ENCODE data around the gene HOXB3. TPM values are rescaled to one million over a fixed set of nuclear protein-coding genes. Genes with fewer than 3 reads are reported as not detected.

Gene HOXB3
- total RNA-seq, 2 donors from 2014 or later: 9.0 to 15.4 TPM

DNA sequence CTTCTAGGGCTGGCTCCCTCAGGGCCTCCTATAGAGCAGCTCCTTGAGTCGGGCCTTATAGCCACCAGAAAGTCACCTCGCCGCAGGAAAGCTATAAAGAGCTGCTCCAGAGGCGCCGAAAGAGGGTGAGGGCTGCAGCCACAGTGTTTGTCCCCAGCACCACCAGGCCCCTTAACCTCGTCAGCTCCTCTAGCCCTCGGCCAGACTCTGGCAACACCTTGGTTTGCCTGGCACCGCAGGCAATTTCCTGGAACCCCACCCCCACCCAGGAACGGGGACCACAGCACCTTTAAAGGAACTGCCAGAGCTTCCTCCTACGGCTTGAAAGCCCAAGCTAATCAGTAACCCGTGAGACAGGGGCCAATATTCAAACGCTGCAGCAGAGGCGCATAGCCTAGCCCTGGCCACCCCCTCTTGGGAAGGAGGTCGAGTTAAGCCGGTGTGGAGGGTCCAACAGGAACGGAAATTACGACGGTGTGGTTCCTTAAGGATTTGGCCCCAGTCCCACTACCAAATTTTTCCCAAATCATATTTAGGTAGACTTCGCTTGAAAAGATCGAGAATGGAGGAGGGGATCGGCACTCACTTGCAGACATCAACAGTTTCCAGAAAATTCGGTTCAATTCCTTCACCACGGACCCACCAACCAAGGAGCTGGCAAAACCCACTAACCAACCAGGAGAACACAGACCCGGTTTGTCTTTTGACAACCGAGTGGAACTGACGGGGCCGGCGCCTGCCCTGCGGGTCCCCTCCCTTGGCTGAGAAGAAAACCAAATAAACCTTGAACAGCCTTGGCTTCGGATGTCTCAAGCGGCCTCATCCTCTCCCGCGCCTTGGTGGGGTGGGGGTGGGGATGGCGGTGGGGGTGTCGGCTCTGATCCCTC lies 11.7 kb upstream of the HOXB3 start:
- no peak overlapping the region for H3K27ac Mint-ChIP-seq
- no peak for ATAC-seq
- no peak overlapping the region for H3K4me3 Mint-ChIP-seq
- peaks cover 48 to 73% of the 10 kb centered on the region in 2 donors for H3K27me3 Mint-ChIP-seq
- no peak for DNase-seq (ENCODE audit: low spot score)
- no peaks in the 10 kb centered on the region for H3K9me3 Mint-ChIP-seq
- H3K36me3 Mint-ChIP-seq: no peaks in the 10 kb centered on the region
- H3K4me1 Mint-ChIP-seq (ENCODE audit: low read depth in 2 of 2): peaks cover 19 to 27% of the 10 kb centered on the region in 2 donors

- no peak for DNase-seq (ENCODE audit: low spot score)
- peaks cover 54 to 79% of the 10 kb centered on the region in 2 donors for H3K27me3 Mint-ChIP-seq
- peaks cover 25 to 33% of the 10 kb centered on the region in 2 donors for H3K4me1 Mint-ChIP-seq (ENCODE audit: low read depth in 2 of 2)
- H3K36me3 Mint-ChIP-seq: no peaks in the 10 kb centered on the region
- ATAC-seq: no peak
- no peaks in the 10 kb centered on the region for H3K9me3 Mint-ChIP-seq
- H3K4me3 Mint-ChIP-seq: no peak overlapping the region
- H3K27ac Mint-ChIP-seq: no peak overlapping the region
Measured at GRCh38 chr17:48601207-48601538, 11.1 kb upstream of the HOXB3 start.

DNA sequence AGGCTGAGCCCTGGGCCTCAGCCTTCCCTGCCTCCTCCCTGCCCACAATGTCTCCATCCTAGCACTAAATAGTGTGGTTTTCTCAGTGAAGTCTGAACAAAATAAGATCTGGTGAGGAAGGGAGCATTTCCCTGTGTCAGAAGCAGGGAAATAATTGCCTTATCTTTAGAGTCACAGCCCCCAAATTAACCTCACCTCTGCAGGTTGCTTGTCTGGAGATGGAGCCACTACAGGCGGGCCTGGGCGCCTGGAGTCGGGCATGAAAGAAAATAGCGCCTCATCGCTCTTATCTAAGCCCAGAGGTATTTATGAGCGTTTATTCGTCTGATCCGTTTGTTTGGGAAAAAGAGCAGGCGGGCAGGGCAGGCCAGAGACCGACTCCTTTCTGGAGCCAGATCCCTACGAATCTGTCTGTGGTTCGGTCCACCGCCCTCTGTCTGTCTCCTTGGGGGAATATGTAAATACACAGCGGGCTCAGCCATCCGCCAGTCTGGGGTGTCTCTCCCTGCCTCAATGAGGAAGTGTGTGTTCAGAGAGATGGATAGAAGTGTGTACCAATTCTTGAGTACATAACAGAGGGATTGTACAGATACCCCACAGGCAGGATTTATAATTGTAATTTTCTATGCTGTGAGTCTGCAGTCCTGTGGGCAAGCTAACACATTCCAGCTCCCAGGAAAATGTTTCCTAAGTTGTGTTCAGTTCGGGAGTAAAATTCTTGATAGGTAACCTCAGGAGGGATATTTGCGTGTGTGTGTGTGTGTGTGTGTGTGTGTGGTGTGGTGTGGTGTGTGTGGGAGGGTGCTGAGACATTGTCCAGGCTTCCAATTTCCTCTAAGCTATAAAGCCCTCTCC lies 10.4 kb upstream of the HOXB3 start:
- ATAC-seq (no peak), DNase-seq (ENCODE audit: low spot score) (no peak)
- H3K4me3 Mint-ChIP-seq: no peak overlapping the region
- H3K4me1 Mint-ChIP-seq (ENCODE audit: low read depth in 2 of 2): peaks cover 28 to 40% of the 10 kb centered on the region in 2 donors
- peak overlapping the region in 1 of 2 donors; percentile 22 for H3K27ac Mint-ChIP-seq
- no peaks in the 10 kb centered on the region for H3K9me3 Mint-ChIP-seq
- H3K36me3 Mint-ChIP-seq: no peaks in the 10 kb centered on the region
- H3K27me3 Mint-ChIP-seq: peaks cover 56 to 81% of the 10 kb centered on the region in 2 donors

GRCh38 chr17:48599354-48599753 lies 9.3 kb upstream of the HOXB3 start:
- DNase-seq (ENCODE audit: low spot score): no peak
- no peak for ATAC-seq
- peak overlapping the region; percentile 83 for H3K4me3 Mint-ChIP-seq
- H3K27ac Mint-ChIP-seq: no peak overlapping the region
- peaks cover 56 to 79% of the 10 kb centered on the region in 2 donors for H3K27me3 Mint-ChIP-seq
- peaks cover 25 to 43% of the 10 kb centered on the region in 2 donors for H3K4me1 Mint-ChIP-seq (ENCODE audit: low read depth in 2 of 2)
- no peaks in the 10 kb centered on the region for H3K9me3 Mint-ChIP-seq
- H3K36me3 Mint-ChIP-seq: no peaks in the 10 kb centered on the region

- peaks cover 29 to 47% of the 10 kb centered on the region in 2 donors for H3K4me1 Mint-ChIP-seq (ENCODE audit: low read depth in 2 of 2)
- DNase-seq (ENCODE audit: low spot score): no peak
- no peak overlapping the region for H3K27ac Mint-ChIP-seq
- peak overlapping the region; percentile 83 for H3K4me3 Mint-ChIP-seq
- ATAC-seq: no peak
- no peaks in the 10 kb centered on the region for H3K36me3 Mint-ChIP-seq
- H3K27me3 Mint-ChIP-seq: peaks cover 55 to 78% of the 10 kb centered on the region in 2 donors
- H3K9me3 Mint-ChIP-seq: no peaks in the 10 kb centered on the region
Measured at GRCh38 chr17:48598736-48599135, 8.7 kb upstream of the HOXB3 start.

- Mint-ChIP-seq H3K36me3 (no peaks in the 10 kb centered on the region), H3K4me1 (ENCODE audit: low read depth in 2 of 2) (peaks cover 36 to 48% of the 10 kb centered on the region in 2 donors), H3K4me3 (peak overlapping the region; percentile 83), H3K27ac (peak overlapping the region; percentile 63 to 80), H3K9me3 (no peaks in the 10 kb centered on the region), H3K27me3 (peaks cover 54 to 71% of the 10 kb centered on the region in 2 donors)
- peak; percentile 74 to 77 for ATAC-seq
- peak; percentile 72 for DNase-seq (ENCODE audit: low spot score)
Measured at GRCh38 chr17:48597778-48598631, 8.0 kb upstream of the HOXB3 start.

DNA sequence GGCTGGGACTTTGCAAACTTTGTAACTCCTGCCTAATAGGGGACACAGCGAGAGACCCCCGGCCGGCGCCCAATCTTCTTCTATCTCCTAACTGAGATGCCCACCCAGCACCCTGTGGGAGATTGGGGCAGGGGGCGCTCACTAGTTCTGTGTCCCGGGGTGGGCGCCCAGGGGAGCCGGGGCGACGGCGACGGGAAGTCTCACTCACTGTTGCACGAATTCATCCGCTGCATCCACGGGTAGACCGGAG lies 7.4 kb upstream of the HOXB3 start:
- DNase-seq (ENCODE audit: low spot score) (no peak), ATAC-seq (no peak)
- Mint-ChIP-seq H3K9me3 (no peaks in the 10 kb centered on the region), H3K27ac (peak overlapping the region; percentile 63 to 80), H3K4me3 (peak overlapping the region; percentile 83), H3K4me1 (ENCODE audit: low read depth in 2 of 2) (peaks cover 42 to 54% of the 10 kb centered on the region in 2 donors), H3K36me3 (no peaks in the 10 kb centered on the region), H3K27me3 (peaks cover 59 to 66% of the 10 kb centered on the region in 2 donors)

- ATAC-seq: no peak
- Mint-ChIP-seq H3K36me3 (no peaks in the 10 kb centered on the region), H3K4me3 (peak overlapping the region; percentile 83), H3K27ac (peak overlapping the region; percentile 63 to 80), H3K27me3 (peaks cover 60 to 67% of the 10 kb centered on the region in 2 donors), H3K9me3 (no peaks in the 10 kb centered on the region), H3K4me1 (ENCODE audit: low read depth in 2 of 2) (peaks cover 42 to 55% of the 10 kb centered on the region in 2 donors)
- DNase-seq (ENCODE audit: low spot score): no peak
Measured at GRCh38 chr17:48596735-48597527, 6.9 kb upstream of the HOXB3 start.

DNA sequence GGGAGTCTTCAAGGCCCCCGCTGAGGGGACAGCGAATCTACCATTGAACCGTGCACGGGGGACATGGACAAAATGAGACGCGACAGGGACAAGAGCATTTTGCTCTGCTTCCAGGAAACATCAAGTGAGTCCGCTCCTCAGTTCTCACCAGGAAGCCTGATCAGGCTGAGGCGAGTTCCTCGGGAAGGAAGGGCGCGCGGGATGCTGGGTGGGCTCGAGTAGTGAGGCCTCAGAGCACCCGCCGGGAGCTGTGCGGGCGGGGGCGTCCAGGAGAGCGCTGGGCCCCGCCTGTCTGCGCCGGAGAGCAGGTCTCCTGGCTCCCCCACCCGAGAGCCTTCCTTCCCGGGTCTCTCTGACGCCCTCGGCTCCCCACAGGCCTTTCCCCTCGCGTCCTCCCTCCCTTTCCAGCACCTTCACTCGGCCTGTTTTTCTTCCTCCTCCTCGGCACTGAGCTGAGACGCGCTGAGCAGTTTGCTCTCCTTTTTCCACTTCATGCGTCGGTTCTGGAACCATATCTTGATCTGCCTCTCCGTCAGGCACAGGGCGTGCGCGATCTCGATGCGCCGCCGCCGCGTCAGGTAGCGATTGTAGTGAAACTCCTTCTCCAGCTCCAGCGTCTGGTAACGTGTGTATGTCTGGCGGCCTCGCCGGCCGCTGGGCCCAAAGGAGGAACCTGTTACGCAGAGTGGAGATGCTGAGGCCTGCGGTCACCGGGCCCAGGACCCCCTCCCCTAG lies 6.1 kb upstream of the HOXB3 start:
- DNase-seq (ENCODE audit: low spot score) (no peak), ATAC-seq (no peak)
- peaks cover 42 to 55% of the 10 kb centered on the region in 2 donors for H3K4me1 Mint-ChIP-seq (ENCODE audit: low read depth in 2 of 2)
- H3K9me3 Mint-ChIP-seq: no peaks in the 10 kb centered on the region
- H3K4me3 Mint-ChIP-seq: peak overlapping the region; percentile 83
- H3K36me3 Mint-ChIP-seq: no peaks in the 10 kb centered on the region
- peaks cover 62 to 71% of the 10 kb centered on the region in 2 donors for H3K27me3 Mint-ChIP-seq
- peak overlapping the region in 1 of 2 donors; percentile 20 for H3K27ac Mint-ChIP-seq

GRCh38 chr17:48595278-48595999 lies 5.4 kb upstream of the HOXB3 start:
- no peaks in the 10 kb centered on the region for H3K36me3 Mint-ChIP-seq
- H3K27ac Mint-ChIP-seq: no peak overlapping the region
- peaks cover 42 to 55% of the 10 kb centered on the region in 2 donors for H3K4me1 Mint-ChIP-seq (ENCODE audit: low read depth in 2 of 2)
- H3K9me3 Mint-ChIP-seq: no peaks in the 10 kb centered on the region
- no peak for DNase-seq (ENCODE audit: low spot score)
- no peak for ATAC-seq
- peaks cover 60 to 64% of the 10 kb centered on the region in 2 donors for H3K27me3 Mint-ChIP-seq
- peak overlapping the region; percentile 83 for H3K4me3 Mint-ChIP-seq

GRCh38 chr17:48594538-48595277 lies 4.7 kb upstream of the HOXB3 start:
- Mint-ChIP-seq H3K36me3 (no peaks in the 10 kb centered on the region), H3K9me3 (no peaks in the 10 kb centered on the region), H3K4me3 (peak overlapping the region; percentile 83), H3K27ac (peak overlapping the region in 1 of 2 donors; percentile 37), H3K4me1 (ENCODE audit: low read depth in 2 of 2) (peaks cover 44 to 55% of the 10 kb centered on the region in 2 donors), H3K27me3 (peaks cover 56 to 57% of the 10 kb centered on the region in 2 donors)
- ATAC-seq: no peak
- no peak for DNase-seq (ENCODE audit: low spot score)
